GM23248 (cell line): ENCODE data around the gene DCTN4. TPM values are rescaled to one million over a fixed set of nuclear protein-coding genes. Genes with fewer than 3 reads are reported as not detected.

Source experiments
- DNase-seq: peaks from one replicate; pipeline ENCODE4 v3.0.0-alpha.2; 2015
- H2AFZ ChIP-seq: fragments of 200-600 bp; sonication (generic); 2 replicates; pipeline ENCODE4 v1.6.1; 2016; ENCODE audit warnings: antibody characterized with exemption
- H3F3A ChIP-seq: fragments of 200-600 bp; sonication (generic); 2 replicates; pipeline ENCODE4 v1.6.1; 2016; ENCODE audit warnings: mild to moderate bottlenecking, antibody characterized with exemption, mixed run types; ENCODE audit not compliant: insufficient read depth
- H3K27ac ChIP-seq: fragments of 200-600 bp; sonication (generic); 2 replicates; pipeline ENCODE4 v1.5.1; 2016; ENCODE audit warnings: mild to moderate bottlenecking
- H3K27me3 ChIP-seq: fragments of 200-600 bp; sonication (generic); replicated peaks from 2 replicates; pipeline ENCODE4 v1.6.1; 2016; ENCODE audit warnings: mild to moderate bottlenecking; ENCODE audit not compliant: insufficient read depth
- H3K36me3 ChIP-seq: fragments of 200-600 bp; sonication (generic); 2 replicates; pipeline ENCODE4 v1.6.1; 2016; ENCODE audit warnings: low read depth, mild to moderate bottlenecking
- H3K4me1 ChIP-seq: fragments of 200-600 bp; sonication (generic); 2 replicates; pipeline ENCODE4 v1.6.1; 2016; ENCODE audit warnings: mild to moderate bottlenecking; ENCODE audit not compliant: insufficient read depth
- H3K4me2 ChIP-seq: fragments of 200-600 bp; sonication (generic); one replicate; pipeline ENCODE4 v1.6.1; 2016; ENCODE audit warnings: mild to moderate bottlenecking; ENCODE audit not compliant: unreplicated experiment
- H3K4me3 ChIP-seq: fragments of 200-600 bp; sonication (generic); 2 replicates; pipeline ENCODE4 v1.5.1; 2016; ENCODE audit warnings: mild to moderate bottlenecking
- H3K79me2 ChIP-seq: fragments of 200-600 bp; sonication (generic); 2 replicates; pipeline ENCODE4 v1.6.1; 2016; ENCODE audit warnings: mild to moderate bottlenecking; ENCODE audit not compliant: insufficient read depth
- H3K9ac ChIP-seq: fragments of 200-600 bp; sonication (generic); 2 replicates; pipeline ENCODE4 v1.6.1; 2016; ENCODE audit warnings: mild to moderate bottlenecking
- H3K9me2 ChIP-seq: fragments of 200-600 bp; sonication (generic); 2 replicates; pipeline ENCODE4 v1.6.1; 2016; ENCODE audit warnings: mixed run types, mild to moderate bottlenecking, moderate library complexity; ENCODE audit not compliant: insufficient read depth
- H3K9me3 ChIP-seq: fragments of 200-600 bp; sonication (generic); one replicate; pipeline ENCODE4 v1.6.1; 2017; ENCODE audit warnings: low read depth
- H4K20me1 ChIP-seq: fragments of 200-600 bp; sonication (generic); 2 replicates; pipeline ENCODE4 v1.6.0; 2016; ENCODE audit not compliant: insufficient read depth
- EZH2 ChIP-seq: fragments of 200-600 bp; sonication (generic); IDR thresholded peaks from 2 replicates; pipeline ENCODE4 v1.6.1; 2018; ENCODE audit warnings: antibody characterized with exemption, mild to moderate bottlenecking; ENCODE audit not compliant: insufficient read depth, poor library complexity, severe bottlenecking
- EZH2phosphoT487 ChIP-seq: fragments of 200-600 bp; sonication (generic); IDR thresholded peaks from 2 replicates; pipeline ENCODE4 v1.6.1; 2018; ENCODE audit warnings: antibody characterized with exemption, moderate library complexity, mild to moderate bottlenecking, low read depth; ENCODE audit not compliant: insufficient read depth
- WGBS, 2 experiments: methylation state at CpG; one replicate each; pipeline ENCODE4 v1.1.6; 2015 to 2017; ENCODE audit warnings: low lambda C conversion rate in 2 of 2, low coverage in 1 of 2; ENCODE audit errors: missing lambda C conversion rate in 2 of 2; 5-methylcytosine and 5-hydroxymethylcytosine counted together
- in situ Hi-C: fragments of 300-500 bp; cut with MboI; formaldehyde crosslinking; loops from 2 replicates; pipeline ENCODE4 v1.15.0; 2020
- polyA plus RNA-seq: library from polyadenylated mRNA; unstranded; fragments of >200 nt; fragmentation: Nextera tagmentation; extraction: Ambion mirVana; gene quantifications from 2 replicates; pipeline ENCODE4 v1.2.1, GENCODE V29; 2016
- total RNA-seq: library from RNA; depleted of rRNA; stranded (reverse); fragments of >200 nt; shearing (Covaris generic); gene quantifications from 2 replicates; pipeline ENCODE4 v1.2.3, GENCODE V29; 2014

The DCTN4 gene
- total and polyA plus RNA-seq, 2 experiments from 2014 or later: 34.5 to 47.1 TPM

- H3K9ac ChIP-seq: no peak overlapping the region
- no peaks in the 10 kb centered on the region for H3F3A ChIP-seq
- peaks cover 33% of the 10 kb centered on the region for H3K36me3 ChIP-seq
- peaks cover 3% of the 10 kb centered on the region; the same call in 1 of the 2 replicates for H4K20me1 ChIP-seq
- in situ Hi-C loops: no loop called here
- H3K4me2 ChIP-seq: no peak overlapping the region
- no peak for DNase-seq
- H3K27me3 ChIP-seq: no peaks in the 10 kb centered on the region
- no peaks in the 10 kb centered on the region for H3K9me3 ChIP-seq
- no peaks in the 10 kb centered on the region for H3K9me2 ChIP-seq
- H3K4me3 ChIP-seq: no peak overlapping the region
- no peak overlapping the region for H3K27ac ChIP-seq
- peaks cover 93% of the 10 kb centered on the region for H3K79me2 ChIP-seq
- TF ChIP-seq EZH2phosphoT487: no peak
- no peak for TF ChIP-seq EZH2
- no peaks in the 10 kb centered on the region for H3K4me1 ChIP-seq
- H2AFZ ChIP-seq: no peak overlapping the region
Measured at GRCh38 chr5:150740992-150741391, 17.8 kb downstream of the DCTN4 start.

GRCh38 chr5:150738862-150739261 lies 20.0 kb downstream of the DCTN4 start:
- TF ChIP-seq EZH2phosphoT487: no peak
- no peak for TF ChIP-seq EZH2
- H2AFZ ChIP-seq: no peak overlapping the region
- no peak overlapping the region for H3K27ac ChIP-seq
- H3K79me2 ChIP-seq: peaks cover 100% of the 10 kb centered on the region
- H3K27me3 ChIP-seq: no peaks in the 10 kb centered on the region
- H3K4me2 ChIP-seq: no peak overlapping the region
- no peaks in the 10 kb centered on the region for H3K4me1 ChIP-seq
- H3K9ac ChIP-seq: no peak overlapping the region
- H3K4me3 ChIP-seq: no peak overlapping the region
- WGBS, 2 experiments: 98 to 99% methylated on average over 7 of the region's 7 CpGs
- in situ Hi-C loops: no loop called here
- no peaks in the 10 kb centered on the region for H3K9me2 ChIP-seq
- no peaks in the 10 kb centered on the region; the same call in 1 of the 2 replicates for H4K20me1 ChIP-seq
- H3K36me3 ChIP-seq: peaks cover 33% of the 10 kb centered on the region
- DNase-seq: no peak
- no peaks in the 10 kb centered on the region for H3K9me3 ChIP-seq
- no peaks in the 10 kb centered on the region for H3F3A ChIP-seq

GRCh38 chr5:150734579-150735384 lies 24.0 kb downstream of the DCTN4 start:
- Histone ChIP-seq H3K27ac (no peak overlapping the region), H3K9ac (no peak overlapping the region), H3K9me2 (no peaks in the 10 kb centered on the region), H4K20me1 (no peaks in the 10 kb centered on the region; the same call in 1 of the 2 replicates), H3K4me3 (no peak overlapping the region), H2AFZ (no peak overlapping the region), H3K27me3 (no peaks in the 10 kb centered on the region), H3K79me2 (peaks cover 92% of the 10 kb centered on the region), H3K9me3 (no peaks in the 10 kb centered on the region), H3K4me2 (no peak overlapping the region), H3F3A (0 out of 2 replicates have a peak, but pooled peaks cover 5% of the 10 kb centered on the region), H3K36me3 (peaks cover 45% of the 10 kb centered on the region), H3K4me1 (no peaks in the 10 kb centered on the region)
- in situ Hi-C loops: no loop called here
- TF ChIP-seq EZH2: no peak
- TF ChIP-seq EZH2phosphoT487: no peak
- WGBS, 2 experiments: 94 to 96% methylated on average over 7 of the region's 7 CpGs
- no peak for DNase-seq

- no peak overlapping the region for H3K9ac ChIP-seq
- no peaks in the 10 kb centered on the region for H4K20me1 ChIP-seq
- H3K4me3 ChIP-seq: no peak overlapping the region
- no peaks in the 10 kb centered on the region for H3K27me3 ChIP-seq
- H3K36me3 ChIP-seq: peaks cover 60% of the 10 kb centered on the region
- H3K4me1 ChIP-seq: no peaks in the 10 kb centered on the region
- in situ Hi-C loops: no loop called here
- TF ChIP-seq EZH2 (no peak), EZH2phosphoT487 (no peak)
- H3F3A ChIP-seq: 0 out of 2 replicates have a peak, but pooled peaks cover 5% of the 10 kb centered on the region
- peaks cover 66% of the 10 kb centered on the region for H3K79me2 ChIP-seq
- no peak overlapping the region for H2AFZ ChIP-seq
- DNase-seq: no peak
- 95 to 97% methylated on average over 6 of the region's 6 CpGs for WGBS, 2 experiments
- H3K27ac ChIP-seq: no peak overlapping the region
- no peaks in the 10 kb centered on the region for H3K9me2 ChIP-seq
- no peaks in the 10 kb centered on the region for H3K9me3 ChIP-seq
- H3K4me2 ChIP-seq: no peak overlapping the region
Measured at GRCh38 chr5:150731669-150732242, 27.1 kb downstream of the DCTN4 start.
